Ovary (tissue), 9 donors: ENCODE results near the gene TRIM65. TPM values are rescaled to one million over a fixed set of nuclear protein-coding genes. Genes with fewer than 3 reads are reported as not detected.

Experiments
- DNase-seq, 5 donors: peaks; one replicate each; pipeline ENCODE4 v3.0.0-alpha.2; 2019 to 2020
- H3K27ac ChIP-seq, 2 donors: fragments of 200-600 bp; one replicate each; pipeline versions ENCODE4 v1.5.1 to v1.8.0; 2019 to 2022
- H3K27me3 ChIP-seq: fragments of 200-600 bp; one replicate; pipeline ENCODE4 v1.8.0; 2022
- H3K36me3 ChIP-seq: fragments of 200-600 bp; sonication (generic); one replicate; pipeline ENCODE4 v1.5.1; 2019
- H3K4me1 ChIP-seq: one replicate; pipeline ENCODE4 v1.8.1; 2013; ENCODE audit warnings: mild to moderate bottlenecking, moderate library complexity; ENCODE audit not compliant: insufficient read depth
- H3K4me3 ChIP-seq: fragments of 200-600 bp; sonication (generic); one replicate; pipeline ENCODE4 v1.5.1; 2017
- H3K9me3 ChIP-seq, 2 donors: fragments of 200-600 bp in 1 of 2; sonication (generic) in 1 of 2; one replicate each; pipeline versions ENCODE4 v1.5.1 to v1.8.1; 2013 to 2019; ENCODE audit warnings: mild to moderate bottlenecking in 1 of 2, moderate library complexity in 1 of 2
- CTCF ChIP-seq, 3 donors: fragments of 450-650 bp in 2 of 3; fragments of 200-600 bp in 1 of 3; IDR thresholded peaks; one replicate each; pipeline versions ENCODE4 v1.5.1 to v1.8.0; 2016 to 2022; ENCODE audit warnings: antibody characterized with exemption in 3 of 3, mild to moderate bottlenecking in 1 of 3
- EP300 ChIP-seq: sonication (generic); formaldehyde crosslinking; IDR thresholded peaks from one replicate; pipeline ENCODE4 v1.6.1; 2017; ENCODE audit warnings: antibody characterized with exemption
- POLR2A ChIP-seq: fragments of 450-650 bp; IDR thresholded peaks from one replicate; pipeline ENCODE4 v1.6.1; 2017; ENCODE audit warnings: antibody characterized with exemption, mild to moderate bottlenecking, moderate library complexity
- WGBS, 3 donors: extraction: QIAGEN DNeasy Blood & Tissue Kit in 1 of 3; methylation state at CpG; one replicate each; pipeline versions ENCODE4 v1.1.5 to v1.1.7; 2013 to 2017; 5-methylcytosine and 5-hydroxymethylcytosine counted together
- intact Hi-C, 4 donors: fragments of 100-400 bp; cut with DNase I; formaldehyde crosslinking; loops; one replicate each; pipeline versions ENCODE4 v1.11.0 to v1.15.1; 2022 to 2023
- polyA plus RNA-seq, 2 donors: library from polyadenylated mRNA; stranded (reverse); fragments of 200-250 nt in 1 of 2; fragments of 350-450 nt in 1 of 2; fragmentation: Illumina TruSeq in 1 of 2; extraction: RNeasy Lipid Tissue Mini Kit (QIAGEN cat#74804) in 1 of 2; gene quantifications; one replicate each; pipeline ENCODE4 v1.2.3, GENCODE V29; 2013 to 2014
- total RNA-seq, 7 donors: library from RNA; depleted of rRNA in 2 of 7; stranded (reverse); fragments of >200 nt in 2 of 7; fragmentation: NEBNext Ultra II Directional in 3 of 7; extraction: Animal tissue kit (Norgen Biotek cat#: 25700) in 3 of 7; gene quantifications; one replicate each; pipeline versions ENCODE4 v1.1.0 to v1.2.4, GENCODE V29; 2016 to 2023
- donor health status: DM: no; HTN: no; CAD: no; lungs with moderate emphysema.
- donor health status: DM: no; HTN: no; CAD: no.
- donor health status: Bipolar disorder and iron deficiency.
- donor health status: DM: yes; HTN: yes; CAD: no.
- donor health status: DM: no; HTN: no; CAD: no.
- donor health status: DM: yes; HTN: yes; CAD: no.

Gene TRIM65
- total and polyA plus RNA-seq, 9 donors = 10.4 to 28.0 (median 24.1) TPM

DNA sequence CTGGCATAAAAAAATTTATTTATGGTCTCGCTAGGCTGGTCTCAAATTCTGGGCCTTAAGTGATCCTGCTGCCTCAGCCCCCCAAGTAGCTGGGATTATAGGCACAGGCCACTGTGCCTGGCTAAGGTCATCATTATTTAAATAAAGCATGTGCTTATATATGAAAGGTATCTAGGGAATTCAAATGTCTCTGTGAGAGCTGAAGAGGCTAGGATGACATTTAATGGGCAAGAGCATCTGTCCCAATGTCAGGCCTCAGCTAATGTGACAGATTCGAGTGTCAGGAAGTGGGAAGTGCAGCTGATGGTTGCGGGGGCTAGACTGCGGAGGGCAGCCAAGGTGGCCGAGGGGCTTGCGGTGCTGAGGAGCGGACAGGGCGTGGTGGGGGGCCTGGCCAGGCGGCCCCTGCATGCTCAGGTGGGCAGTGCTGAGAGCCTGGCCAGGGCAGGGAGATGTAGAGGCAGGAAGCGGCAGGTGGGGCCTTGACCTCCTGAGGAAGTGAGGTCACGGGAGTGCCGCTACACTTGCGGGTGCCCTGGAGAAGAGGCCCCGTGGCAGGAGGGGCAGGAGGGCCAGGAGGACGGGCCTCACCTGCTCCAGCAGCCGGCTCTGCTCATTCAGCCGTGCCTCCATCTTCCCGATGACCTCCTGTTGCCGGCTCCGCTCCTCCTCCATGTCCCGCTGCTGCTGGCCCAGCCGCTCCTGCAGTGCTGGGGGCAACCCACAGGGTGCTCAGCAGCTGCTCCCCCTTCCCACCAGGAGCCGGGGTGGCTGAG is 20.6 kb upstream of the TRIM65 start:
- no peaks in the 10 kb centered on the region for H3K9me3 ChIP-seq
- H3K4me3 ChIP-seq = no peak overlapping the region
- intact Hi-C loops = loop anchor here in 1 of 4 donors (10.0 kb wide), 1 partner anchor 357 kb away; no protein-coding TSS in a partner anchor
- DNase-seq = no peak
- TF ChIP-seq CTCF (IDR thresholded peaks at IDR 0.05) = no peak
- TF ChIP-seq POLR2A = no peak
- no peak for TF ChIP-seq EP300
- no peaks in the 10 kb centered on the region for H3K36me3 ChIP-seq
- no peaks in the 10 kb centered on the region for H3K4me1 ChIP-seq
- H3K27me3 ChIP-seq = no peaks in the 10 kb centered on the region
- WGBS, 3 donors = 80 to 83% (median 82%) methylated on average over 19 to 23 of the region's 23 CpGs
- no peak overlapping the region for H3K27ac ChIP-seq

GRCh38 chr17:75915268-75915667 is 18.5 kb upstream of the TRIM65 start:
- no peak for DNase-seq
- no peaks in the 10 kb centered on the region for H3K4me1 ChIP-seq
- no peaks in the 10 kb centered on the region for H3K27me3 ChIP-seq
- WGBS, 3 donors = 86 to 96% (median 88%) methylated on average over 8 of the region's 8 CpGs
- TF ChIP-seq EP300 = no peak
- no peak for TF ChIP-seq CTCF (IDR thresholded peaks at IDR 0.05)
- no peak for TF ChIP-seq POLR2A
- H3K4me3 ChIP-seq = no peak overlapping the region
- H3K9me3 ChIP-seq = no peaks in the 10 kb centered on the region
- intact Hi-C loops = loop anchor here in 1 of 4 donors (10.0 kb wide), 1 partner anchor 360 kb away; no protein-coding TSS in a partner anchor
- H3K36me3 ChIP-seq = no peaks in the 10 kb centered on the region
- H3K27ac ChIP-seq = no peak overlapping the region

DNA sequence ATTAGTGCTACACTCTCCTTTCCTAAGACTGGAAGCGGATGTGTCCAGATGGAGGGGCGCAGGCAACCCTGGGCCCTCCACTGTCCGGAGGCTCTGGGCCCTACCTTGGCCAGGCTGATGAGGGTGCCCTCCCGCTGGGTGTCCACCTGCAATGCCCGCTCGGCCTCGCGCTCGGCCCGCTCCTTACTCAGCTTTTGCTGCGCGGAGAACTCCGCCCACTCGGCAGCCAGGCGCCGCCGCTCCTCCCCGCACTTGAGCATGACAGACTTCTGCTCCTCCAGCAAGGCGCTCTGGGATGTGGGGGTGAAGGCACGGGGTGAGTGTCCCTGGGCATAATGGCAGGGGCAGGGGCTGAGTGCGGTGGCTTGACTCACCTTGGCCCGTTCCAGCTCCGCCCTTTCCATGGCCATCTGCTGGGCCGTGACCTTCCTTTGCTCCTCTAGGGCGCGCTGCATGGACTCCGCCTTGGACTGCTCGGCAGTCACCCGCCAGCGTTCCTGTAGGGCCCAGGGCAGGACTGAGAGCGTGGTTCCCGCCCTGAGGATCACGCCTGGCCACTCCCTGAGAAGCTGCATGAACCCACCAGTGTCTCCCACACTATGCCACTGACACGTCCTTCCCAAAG is 18.0 kb upstream of the TRIM65 start:
- no peak overlapping the region for H3K27ac ChIP-seq
- H3K4me3 ChIP-seq = no peak overlapping the region
- H3K36me3 ChIP-seq = no peaks in the 10 kb centered on the region
- no peaks in the 10 kb centered on the region for H3K4me1 ChIP-seq
- WGBS, 3 donors = 91 to 93% (median 91%) methylated on average over 34 of the region's 34 CpGs
- intact Hi-C loops = loop anchor here in 2 of 4 donors (5.0 to 10.0 kb wide), 2 partner anchors 88 to 360 kb away; partner anchors contain the start of gene CDK3 (in 1 of the 2)
- H3K27me3 ChIP-seq = no peaks in the 10 kb centered on the region
- TF ChIP-seq EP300 (no peak), CTCF (IDR thresholded peaks at IDR 0.05) (no peak), POLR2A (no peak)
- no peak for DNase-seq
- H3K9me3 ChIP-seq = no peaks in the 10 kb centered on the region

GRCh38 chr17:75913537-75914210 is 16.9 kb upstream of the TRIM65 start:
- Histone ChIP-seq H3K27ac (no peak overlapping the region), H3K9me3 (no peaks in the 10 kb centered on the region), H3K36me3 (no peaks in the 10 kb centered on the region), H3K4me1 (no peaks in the 10 kb centered on the region), H3K4me3 (no peak overlapping the region), H3K27me3 (no peaks in the 10 kb centered on the region)
- 90 to 92% (median 90%) methylated on average over 26 to 32 of the region's 32 CpGs for WGBS, 3 donors
- no peak for TF ChIP-seq EP300
- DNase-seq = no peak
- intact Hi-C loops = loop anchor here in 2 of 4 donors (5.0 to 10.0 kb wide), 2 partner anchors 89 to 361 kb away; partner anchors contain the start of gene CDK3 (in 1 of the 2)
